ENCODE results near the gene ZNF74.

GRCh38 chr22:20449819-20450550 lies 56.0 kb downstream of the ZNF74 start:
- no peak for TF ChIP-seq REST (IDR thresholded peaks at IDR 0.05; ENCODE audit: insufficient read depth in 1 of 2, low read depth in 2 of 2, low read length in 2 of 2)
- TF ChIP-seq POLR2AphosphoS5 (IDR thresholded peaks at IDR 0.05; ENCODE audit: low read depth, low read length) = no peak
- TF ChIP-seq TAF1 (IDR thresholded peaks at IDR 0.05; ENCODE audit: borderline replicate concordance, insufficient read depth, low read length) = no peak

Data from PFSK-1 (cell line).